Stomach (tissue), 4 donors: Measurements from ENCODE around the gene SLC2A14.
"Not testable (repeated sequence)": the region's sequence is repeated elsewhere in the genome, so short reads cannot be mapped to it uniquely, and the experiment has no call there.

Source experiments
- CTCF ChIP-seq, 7 experiments: fragments of 450-650 bp in 4 of 7; fragments of 200-600 bp in 3 of 7; sonication (generic) in 3 of 7; IDR thresholded peaks; one replicate each; pipeline ENCODE4 v1.5.1; 2016 to 2019; ENCODE audit warnings: antibody characterized with exemption in 7 of 7, control low read depth in 2 of 7, mild to moderate bottlenecking in 1 of 7
- EP300 ChIP-seq: sonication (generic); formaldehyde crosslinking; IDR thresholded peaks from one replicate; pipeline ENCODE4 v1.6.1; 2017; ENCODE audit warnings: antibody characterized with exemption
- POLR2AphosphoS5 ChIP-seq, 3 donors: sonication (generic); formaldehyde crosslinking; IDR thresholded peaks; one replicate each; pipeline ENCODE4 v1.6.1; 2016; ENCODE audit warnings: antibody characterized with exemption in 3 of 3

GRCh38 chr12:7918268-7918590 is 45.5 kb upstream of the SLC2A14 start:
- not testable (repeated sequence) for TF ChIP-seq CTCF (IDR thresholded peaks at IDR 0.05); EP300; POLR2AphosphoS5 (IDR thresholded peaks at IDR 0.05)
